ENCODE measurements around the gene LRRC45. TPM values are rescaled to one million over a fixed set of nuclear protein-coding genes. Genes with fewer than 3 reads are reported as not detected.

LRRC45 gene
- total and polyA plus RNA-seq, 2 of the 4 experiments (the other 2 are of a cell fraction), result 7.2 to 10.2 TPM

GRCh38 chr17:81999587-81999975 is 23.5 kb upstream of the LRRC45 start:
- Histone ChIP-seq H3K9me3 (ENCODE audit: control insufficient read depth, insufficient read depth, low read length) (no peaks in the 10 kb centered on the region), H3K36me3 (ENCODE audit: control insufficient read depth, insufficient read depth, low read length) (peaks cover 6% of the 10 kb centered on the region; the same call in 1 of the 2 replicates), H2BK15ac (ENCODE audit: low read depth, low read length) (no peak overlapping the region), H2BK5ac (ENCODE audit: low read depth, low read length, poor library complexity, severe bottlenecking) (no peak overlapping the region), H3K4me2 (ENCODE audit: low read depth, low read length) (no peak overlapping the region), H3K56ac (ENCODE audit: extremely low read depth, insufficient read depth, low read length) (no peak overlapping the region), H2AK9ac (replicated peaks; ENCODE audit: low read depth, low read length, poor library complexity) (no peak overlapping the region), H3K79me1 (ENCODE audit: low read depth in 1 of 2, low read length in 2 of 2) (peaks cover 8 to 18% of the 10 kb centered on the region in 2 experiments; a peak in 2 of 4 replicates), H4K91ac (ENCODE audit: insufficient read depth, low read depth, low read length) (no peak overlapping the region), H3K27me3 (ENCODE audit: control insufficient read depth, insufficient read depth, low read length) (no peaks in the 10 kb centered on the region), H3K18ac (ENCODE audit: low read depth, low read length) (no peak overlapping the region), H3K4me3 (ENCODE audit: insufficient read depth, low read depth, low read length) (no peak overlapping the region), H3K4ac (ENCODE audit: low read depth, low read length) (no peak overlapping the region), H3K23ac (ENCODE audit: low read depth, low read length) (no peak overlapping the region), H3K4me1 (ENCODE audit: control insufficient read depth, insufficient read depth, low read length) (peaks cover 14% of the 10 kb centered on the region), H4K5ac (ENCODE audit: low read depth, low read length) (no peak overlapping the region), H2AK5ac (ENCODE audit: low read depth, low read length) (no peak overlapping the region), H2AFZ (replicated peaks; ENCODE audit: low read length, poor library complexity) (no peak overlapping the region), H3K14ac (replicated peaks; ENCODE audit: low read depth, low read length) (no peak overlapping the region), H4K20me1 (ENCODE audit: insufficient read depth, low read length) (peaks cover 3% of the 10 kb centered on the region; the same call in 1 of the 2 replicates), H2BK20ac (ENCODE audit: low read depth, low read length) (no peak overlapping the region), H3K9me1 (ENCODE audit: insufficient read depth, low read length) (peaks cover 9% of the 10 kb centered on the region; the same call in 1 of the 2 replicates), H3K27ac (ENCODE audit: insufficient read depth, low read length) (no peak overlapping the region), H2BK120ac (ENCODE audit: low read depth, low read length) (no peak overlapping the region), H3K9ac (ENCODE audit: low read depth, low read length) (no peak overlapping the region), H4K8ac (ENCODE audit: low read depth in 2 of 2, low read length in 2 of 2) (no peak overlapping the region)
- ChIA-PET POLR2A (ENCODE audit: unreplicated experiment) (no interaction called here), CTCF (no interaction called here)
- in situ Hi-C loops (cut with MboI; ENCODE audit: low sequenced_read_pairs), result no loop called here
- dilution Hi-C loops (cut with HindIII; ENCODE audit: low sequenced_read_pairs, unreplicated experiment), result no loop called here
- intact Hi-C loops (cut with micrococcal nuclease), result no loop called here
- no CpG with 5 or more reads among the region's 12 CpGs for WGBS, 2 experiments (ENCODE audit: extremely low coverage in 2 of 2, insufficient read length in 1 of 2)
- DNase-seq (no peak), ATAC-seq (ENCODE audit: low read depth) (no peak)
- no peak for TF ChIP-seq RCOR1 (IDR thresholded peaks at IDR 0.05; ENCODE audit: insufficient replicate concordance, low read length)
- TF ChIP-seq CHD1 (IDR thresholded peaks at IDR 0.05; ENCODE audit: low read depth, low read length), result no peak
- no peak for TF ChIP-seq USF2 (IDR thresholded peaks at IDR 0.05; ENCODE audit: low read depth, low read length)
- no peak for TF ChIP-seq CEBPB (IDR thresholded peaks at IDR 0.05; ENCODE audit: low read depth, low read length)
- no TSS peak for BruUV-seq (replicated peaks)

All from IMR-90 (cell line).